HEK293 (cell line): ENCODE results near the gene TRIAP1.

Experiments
- CTCF ChIA-PET: fragments of 350-600 bp; formaldehyde crosslinking; extraction: SDS; loops from one replicate; lab custom pipeline; 2021; ENCODE audit warnings: antibody characterized with exemption; lab: Yijun Ruan, JAX
- POLR2A ChIA-PET: fragments of 300-600 bp; formaldehyde crosslinking; extraction: SDS; loops from one replicate; lab custom pipeline; 2020; ENCODE audit warnings: antibody characterized with exemption, inconsistent platforms; lab: Yijun Ruan, JAX
- H3K27ac ChIP-seq: fragments of 200-500 bp; sonication (Bioruptor generic); 2 replicates; pipeline ENCODE4 v1.5.1; 2014; ENCODE audit warnings: low read depth, low read length, control low read depth, inconsistent platforms; ENCODE audit errors: extremely low read depth
- H3K36me3 ChIP-seq, 2 experiments: fragments of 200-500 bp in 1 of 2; sonication (Bioruptor generic) in 1 of 2; 1 replicate in 1 of 2; 2 replicates in 1 of 2; pipeline ENCODE4 v1.5.1; 2014 to 2017; ENCODE audit warnings: inconsistent platforms in 2 of 2, low read length in 2 of 2; ENCODE audit not compliant: control insufficient read depth in 2 of 2, insufficient read depth in 1 of 2
- H3K4me1 ChIP-seq: fragments of 200-500 bp; sonication (Bioruptor generic); 2 replicates; pipeline ENCODE4 v1.5.1; 2014; ENCODE audit warnings: mild to moderate bottlenecking, low read length, inconsistent platforms; ENCODE audit not compliant: control insufficient read depth, insufficient read depth
- H3K4me3 ChIP-seq: 2 replicates; pipeline ENCODE4 v1.5.1; 2011; ENCODE audit warnings: low read depth, mild to moderate bottlenecking, control low read depth, low read length, moderate library complexity
- H3K9me3 ChIP-seq: fragments of 200-500 bp; sonication (Bioruptor generic); 2 replicates; pipeline ENCODE4 v1.5.1; 2014; ENCODE audit warnings: low read depth, low read length, inconsistent platforms; ENCODE audit not compliant: control insufficient read depth, insufficient read depth
- BCL11A ChIP-seq: fragments of 450-650 bp; formaldehyde crosslinking; IDR thresholded peaks from 2 replicates; pipeline ENCODE4 v1.5.1; 2016; ENCODE audit warnings: low read depth, missing biosample characterization, missing genetic modification characterization
- KLF10 ChIP-seq: fragments of 450-650 bp; IDR thresholded peaks from 2 replicates; pipeline ENCODE4 v1.5.1; 2018; ENCODE audit warnings: missing biosample characterization, mild to moderate bottlenecking, missing genetic modification characterization
- KLF17 ChIP-seq: fragments of 450-650 bp; formaldehyde crosslinking; IDR thresholded peaks from 2 replicates; pipeline ENCODE4 v1.5.1; 2016; ENCODE audit warnings: missing biosample characterization, missing genetic modification characterization
- MYNN ChIP-seq: fragments of 450-650 bp; formaldehyde crosslinking; IDR thresholded peaks from 2 replicates; pipeline ENCODE4 v1.5.1; 2016; ENCODE audit warnings: missing biosample characterization, missing genetic modification characterization, borderline replicate concordance
- MZF1 ChIP-seq: fragments of 450-650 bp; formaldehyde crosslinking; IDR thresholded peaks from 2 replicates; pipeline ENCODE4 v1.5.1; 2017; ENCODE audit warnings: missing biosample characterization, missing genetic modification characterization, borderline replicate concordance
- OSR2 ChIP-seq: fragments of 450-650 bp; formaldehyde crosslinking; IDR thresholded peaks from 2 replicates; pipeline ENCODE4 v1.5.1; 2016; ENCODE audit warnings: missing biosample characterization, missing genetic modification characterization
- PRDM4 ChIP-seq: fragments of 450-650 bp; formaldehyde crosslinking; IDR thresholded peaks from 2 replicates; pipeline ENCODE4 v1.5.1; 2017; ENCODE audit warnings: missing biosample characterization, missing genetic modification characterization
- SCRT1 ChIP-seq: fragments of 450-650 bp; formaldehyde crosslinking; IDR thresholded peaks from 2 replicates; pipeline ENCODE4 v1.5.1; 2016; ENCODE audit warnings: missing biosample characterization, missing genetic modification characterization, borderline replicate concordance
- SCRT2 ChIP-seq: fragments of 450-650 bp; formaldehyde crosslinking; IDR thresholded peaks from 2 replicates; pipeline ENCODE4 v1.5.1; 2016; ENCODE audit warnings: missing biosample characterization, missing genetic modification characterization
- ZBTB20 ChIP-seq: fragments of 450-650 bp; formaldehyde crosslinking; IDR thresholded peaks from 2 replicates; pipeline ENCODE4 v1.5.1; 2016; ENCODE audit warnings: missing biosample characterization, missing genetic modification characterization
- ZNF148 ChIP-seq: fragments of 450-650 bp; formaldehyde crosslinking; IDR thresholded peaks from 2 replicates; pipeline ENCODE4 v1.5.0; 2017; ENCODE audit warnings: missing biosample characterization, missing genetic modification characterization, borderline replicate concordance
- ZNF155 ChIP-seq: fragments of 450-650 bp; formaldehyde crosslinking; IDR thresholded peaks from 2 replicates; pipeline ENCODE4 v1.5.1; 2016; ENCODE audit warnings: missing biosample characterization, missing genetic modification characterization
- ZNF2 ChIP-seq: fragments of 450-650 bp; formaldehyde crosslinking; IDR thresholded peaks from 2 replicates; pipeline ENCODE4 v1.5.1; 2016; ENCODE audit warnings: missing biosample characterization, missing genetic modification characterization
- ZNF214 ChIP-seq: fragments of 450-650 bp; formaldehyde crosslinking; IDR thresholded peaks from 2 replicates; pipeline ENCODE4 v1.5.1; 2017; ENCODE audit warnings: missing biosample characterization, mild to moderate bottlenecking, missing genetic modification characterization, borderline replicate concordance
- ZNF292 ChIP-seq: fragments of 450-650 bp; formaldehyde crosslinking; IDR thresholded peaks from 2 replicates; pipeline ENCODE4 v1.5.1; 2016; ENCODE audit warnings: low read depth, missing biosample characterization, missing genetic modification characterization, borderline replicate concordance
- ZNF366 ChIP-seq: fragments of 450-650 bp; formaldehyde crosslinking; conservative IDR thresholded peaks from 2 replicates; pipeline ENCODE4 v1.5.1; 2016; ENCODE audit warnings: missing biosample characterization, missing genetic modification characterization
- ZNF394 ChIP-seq: fragments of 450-650 bp; formaldehyde crosslinking; IDR thresholded peaks from 2 replicates; pipeline ENCODE4 v1.5.1; 2016; ENCODE audit warnings: missing biosample characterization, missing genetic modification characterization, mild to moderate bottlenecking, moderate library complexity, borderline replicate concordance
- ZNF423 ChIP-seq: fragments of 450-650 bp; formaldehyde crosslinking; IDR thresholded peaks from 2 replicates; pipeline ENCODE4 v1.5.1; 2016; ENCODE audit warnings: missing biosample characterization, missing genetic modification characterization
- ZNF521 ChIP-seq: fragments of 450-650 bp; formaldehyde crosslinking; IDR thresholded peaks from 2 replicates; pipeline ENCODE4 v1.5.1; 2017; ENCODE audit warnings: missing biosample characterization, mild to moderate bottlenecking, missing genetic modification characterization
- ZNF600 ChIP-seq: fragments of 450-650 bp; formaldehyde crosslinking; IDR thresholded peaks from 2 replicates; pipeline ENCODE4 v1.5.1; 2016; ENCODE audit warnings: missing biosample characterization, missing genetic modification characterization
- ZNF623 ChIP-seq: fragments of 450-650 bp; formaldehyde crosslinking; IDR thresholded peaks from 2 replicates; pipeline ENCODE4 v1.5.1; 2016; ENCODE audit warnings: missing biosample characterization, missing genetic modification characterization
- ZNF629 ChIP-seq: fragments of 450-650 bp; formaldehyde crosslinking; IDR thresholded peaks from 2 replicates; pipeline ENCODE4 v1.5.1; 2017; ENCODE audit warnings: missing biosample characterization, missing genetic modification characterization
- ZNF660 ChIP-seq: fragments of 450-650 bp; IDR thresholded peaks from 2 replicates; pipeline ENCODE4 v1.5.1; 2018; ENCODE audit warnings: missing biosample characterization, mild to moderate bottlenecking, missing genetic modification characterization
- ZNF664 ChIP-seq: fragments of 450-650 bp; formaldehyde crosslinking; IDR thresholded peaks from 2 replicates; pipeline ENCODE4 v1.5.1; 2016; ENCODE audit warnings: missing biosample characterization, missing genetic modification characterization
- ZNF791 ChIP-seq: fragments of 450-650 bp; formaldehyde crosslinking; IDR thresholded peaks from 2 replicates; pipeline ENCODE4 v1.5.1; 2016; ENCODE audit warnings: missing biosample characterization, missing genetic modification characterization
- ZSCAN30 ChIP-seq: fragments of 450-650 bp; IDR thresholded peaks from 2 replicates; pipeline ENCODE4 v1.5.1; 2018; ENCODE audit warnings: missing biosample characterization, mild to moderate bottlenecking, missing genetic modification characterization, moderate library complexity

Gene TRIAP1

GRCh38 chr12:120468325-120468820, 22.2 kb upstream of the TRIAP1 start (continued):
- no peak for TF ChIP-seq ZNF623
- TF ChIP-seq PRDM4, result no peak
- 0 out of 2 replicates have a peak, but pooled peaks have one; percentile 25 for TF ChIP-seq SCRT2
- 0 out of 2 replicates have a peak, but pooled peaks have one; percentile 41 for TF ChIP-seq ZBTB20 (tag by site-specific recombination)
- TF ChIP-seq ZNF600 (tag by site-specific recombination), result peak; percentile 10; the same call in 1 of the 2 replicates
- TF ChIP-seq BCL11A (tag by site-specific recombination), result 0 out of 2 replicates have a peak, but pooled peaks have one; percentile 27
- 0 out of 2 replicates have a peak, but pooled peaks have one; percentile 21 for TF ChIP-seq ZNF366 (tag by site-specific recombination)
- no peak for TF ChIP-seq ZNF148 (tag by site-specific recombination)

GRCh38 chr12:120467439-120467838, 21.3 kb upstream of the TRIAP1 start:
- ChIA-PET POLR2A (interaction anchor here (1.3 to 4.7 kb wide), 3 partner anchors 15 to 114 kb away, joined by 3 to 38 read pairs (median 7); partner anchors contain the start of genes DYNLL1 and POP5), CTCF (interaction anchor here (0.6 to 3.1 kb wide), 19 partner anchors 11 to 505 kb away, joined by 3 to 30 read pairs (median 4); no protein-coding TSS in a partner anchor)
- no peak for TF ChIP-seq ZNF292 (tag by site-specific recombination)
- TF ChIP-seq KLF10 (tag by site-specific recombination), result no peak
- TF ChIP-seq ZNF664, result peak; percentile 98
- peaks cover 48 to 53% of the 10 kb centered on the region in 2 experiments for H3K36me3 ChIP-seq
- H3K4me1 ChIP-seq, result peaks cover 10% of the 10 kb centered on the region; the same call in 1 of the 2 replicates
- H3K9me3 ChIP-seq, result no peaks in the 10 kb centered on the region
- no peak overlapping the region for H3K27ac ChIP-seq
- H3K4me3 ChIP-seq, result no peak overlapping the region

GRCh38 chr12:120466560-120467315, 20.6 kb upstream of the TRIAP1 start:
- peaks cover 10% of the 10 kb centered on the region; the same call in 1 of the 2 replicates for H3K4me1 ChIP-seq
- H3K36me3 ChIP-seq, result peaks cover 55 to 60% of the 10 kb centered on the region in 2 experiments
- no peaks in the 10 kb centered on the region for H3K9me3 ChIP-seq
- ChIA-PET POLR2A (interaction anchor here (1.5 to 4.7 kb wide), 4 partner anchors 14 to 30 kb away, joined by 7 to 38 read pairs (median 16); partner anchors contain the start of genes DYNLL1, GATC and TRIAP1), CTCF (interaction anchor here (0.6 to 3.1 kb wide), 24 partner anchors 10 to 505 kb away, joined by 3 to 30 read pairs (median 4); no protein-coding TSS in a partner anchor)
- H3K4me3 ChIP-seq, result no peak overlapping the region
- no peak overlapping the region for H3K27ac ChIP-seq
- TF ChIP-seq ZNF791 (no peak), ZNF2 (tag by site-specific recombination) (0 out of 2 replicates have a peak, but pooled peaks have one; percentile 29), ZNF629 (no peak), ZNF394 (no peak), MYNN (tag by site-specific recombination) (no peak), MZF1 (tag by site-specific recombination) (no peak), ZNF423 (tag by site-specific recombination) (no peak), ZNF214 (tag by site-specific recombination) (no peak), KLF17 (tag by site-specific recombination) (no peak), ZNF521 (tag by site-specific recombination) (no peak), OSR2 (tag by site-specific recombination) (no peak), ZNF155 (no peak), ZSCAN30 (tag by site-specific recombination) (no peak), SCRT1 (0 out of 2 replicates have a peak, but pooled peaks have one; percentile 18), ZNF660 (tag by site-specific recombination) (0 out of 2 replicates have a peak, but pooled peaks have one; percentile 27), ZNF600 (tag by site-specific recombination) (peak; percentile 44; the same call in 1 of the 2 replicates)
